ENCODE results near the gene VARS1. TPM values are rescaled to one million over a fixed set of nuclear protein-coding genes. Genes with fewer than 3 reads are reported as not detected.

The VARS1 gene
- total and polyA plus RNA-seq, 2 experiments from 2014 or later: 71.2 to 137 TPM

DNA sequence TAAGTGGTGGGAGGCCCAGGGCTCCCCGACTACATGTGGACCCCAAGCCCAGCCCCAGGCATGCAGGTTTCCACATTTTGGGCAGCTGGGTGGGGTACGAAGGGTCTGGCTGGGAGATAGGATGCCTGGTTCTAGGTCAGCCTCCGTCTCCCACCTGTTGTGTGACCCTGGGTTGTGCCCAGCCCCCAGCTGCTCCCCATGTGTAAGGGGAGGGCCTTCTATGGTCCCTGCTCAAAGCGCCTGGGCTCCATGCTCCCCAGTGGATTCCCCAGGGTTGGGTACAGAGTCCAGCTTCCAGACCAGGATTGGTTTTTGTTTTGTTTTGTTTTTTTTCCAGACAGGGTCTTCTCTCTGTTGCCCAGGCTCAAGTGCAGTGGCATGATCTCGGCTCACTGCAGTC, 17.4 kb downstream of the VARS1 start (continued):
- TF ChIP-seq, protein P1, sequence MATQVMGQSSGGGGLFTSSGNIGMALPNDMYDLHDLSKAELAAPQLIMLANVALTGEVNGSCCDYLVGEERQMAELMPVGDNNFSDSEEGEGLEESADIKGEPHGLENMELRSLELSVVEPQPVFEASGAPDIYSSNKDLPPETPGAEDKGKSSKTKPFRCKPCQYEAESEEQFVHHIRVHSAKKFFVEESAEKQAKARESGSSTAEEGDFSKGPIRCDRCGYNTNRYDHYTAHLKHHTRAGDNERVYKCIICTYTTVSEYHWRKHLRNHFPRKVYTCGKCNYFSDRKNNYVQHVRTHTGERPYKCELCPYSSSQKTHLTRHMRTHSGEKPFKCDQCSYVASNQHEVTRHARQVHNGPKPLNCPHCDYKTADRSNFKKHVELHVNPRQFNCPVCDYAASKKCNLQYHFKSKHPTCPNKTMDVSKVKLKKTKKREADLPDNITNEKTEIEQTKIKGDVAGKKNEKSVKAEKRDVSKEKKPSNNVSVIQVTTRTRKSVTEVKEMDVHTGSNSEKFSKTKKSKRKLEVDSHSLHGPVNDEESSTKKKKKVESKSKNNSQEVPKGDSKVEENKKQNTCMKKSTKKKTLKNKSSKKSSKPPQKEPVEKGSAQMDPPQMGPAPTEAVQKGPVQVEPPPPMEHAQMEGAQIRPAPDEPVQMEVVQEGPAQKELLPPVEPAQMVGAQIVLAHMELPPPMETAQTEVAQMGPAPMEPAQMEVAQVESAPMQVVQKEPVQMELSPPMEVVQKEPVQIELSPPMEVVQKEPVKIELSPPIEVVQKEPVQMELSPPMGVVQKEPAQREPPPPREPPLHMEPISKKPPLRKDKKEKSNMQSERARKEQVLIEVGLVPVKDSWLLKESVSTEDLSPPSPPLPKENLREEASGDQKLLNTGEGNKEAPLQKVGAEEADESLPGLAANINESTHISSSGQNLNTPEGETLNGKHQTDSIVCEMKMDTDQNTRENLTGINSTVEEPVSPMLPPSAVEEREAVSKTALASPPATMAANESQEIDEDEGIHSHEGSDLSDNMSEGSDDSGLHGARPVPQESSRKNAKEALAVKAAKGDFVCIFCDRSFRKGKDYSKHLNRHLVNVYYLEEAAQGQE (IDR thresholded peaks at IDR 0.05; ENCODE audit: unreplicated experiment): no peak
- no peak for TF ChIP-seq STAT1 (IDR thresholded peaks at IDR 0.05; ENCODE audit: unreplicated experiment)
- TF ChIP-seq ZNF331 (CRISPR knock-in tag; IDR thresholded peaks at IDR 0.05; ENCODE audit: low read depth): no peak
- TF ChIP-seq EZH2phosphoT487 (IDR thresholded peaks at IDR 0.05; ENCODE audit: unreplicated experiment): no peak
- no peak for TF ChIP-seq NANOG (IDR thresholded peaks at IDR 0.05; ENCODE audit: borderline replicate concordance)
- no peak for TF ChIP-seq JUNB (IDR thresholded peaks at IDR 0.05; ENCODE audit: unreplicated experiment)
- TF ChIP-seq ZNF114 (CRISPR knock-in tag; IDR thresholded peaks at IDR 0.05): no peak
- no peak for TF ChIP-seq ETS1 (IDR thresholded peaks at IDR 0.05)
- TF ChIP-seq EZH2 (IDR thresholded peaks at IDR 0.05; ENCODE audit: low read depth, unreplicated experiment): no peak
- no peak for TF ChIP-seq CREB1 (CRISPR knock-in tag; IDR thresholded peaks at IDR 0.05; ENCODE audit: low read depth)
- TF ChIP-seq CTCF (conservative IDR thresholded peaks at IDR 0.05; ENCODE audit: low read depth in 2 of 2): no peak

DNA sequence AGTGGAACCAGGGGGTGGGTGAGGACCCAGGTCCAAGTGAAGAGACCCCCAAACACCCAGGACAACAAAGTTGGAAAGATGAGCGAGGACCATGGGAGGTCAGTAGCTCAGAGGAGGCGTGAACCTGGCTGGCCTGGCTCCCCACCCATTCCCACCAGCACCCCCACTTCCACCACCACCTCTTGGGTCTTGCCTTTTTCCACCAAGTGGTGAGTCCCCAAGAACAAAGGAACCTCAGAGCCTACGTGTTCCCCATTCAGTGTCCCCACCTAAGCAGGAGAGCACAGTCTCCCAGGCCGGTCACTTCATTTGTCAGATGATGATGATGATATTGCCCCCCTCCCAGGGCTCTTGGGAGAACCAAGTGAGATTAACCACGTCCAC, 17.9 kb downstream of the VARS1 start:
- H4K20me1 ChIP-seq (replicated peaks; ENCODE audit: insufficient read depth): no peaks in the 10 kb centered on the region; the same call in 1 of the 2 replicates
- no peak overlapping the region; the same call in 1 of the 2 replicates for H3K27ac ChIP-seq (ENCODE audit: low read depth)
- H3K4me2 ChIP-seq: no peak overlapping the region
- Mint-ChIP-seq H3K27ac (no peak overlapping the region; the same call in 1 of the 2 replicates), H3K36me3 (ENCODE audit: low read depth) (peaks cover 27% of the 10 kb centered on the region), H3K4me1 (no peaks in the 10 kb centered on the region), H3K4me3 (no peak overlapping the region), H3K27me3 (ENCODE audit: insufficient read depth, low read depth, poor library complexity) (peaks cover 23% of the 10 kb centered on the region), H3K9me3 (no peaks in the 10 kb centered on the region)
- H3K79me2 ChIP-seq (replicated peaks; ENCODE audit: insufficient read depth): no peaks in the 10 kb centered on the region
- H3K9me2 ChIP-seq (ENCODE audit: insufficient read depth): no peaks in the 10 kb centered on the region
- no peaks in the 10 kb centered on the region for H3K27me3 ChIP-seq (ENCODE audit: insufficient read depth)
- ATAC-seq: no peak
- no peak for DNase-seq (ENCODE audit: low spot score)
- no peak overlapping the region for H3K4me3 ChIP-seq
- no peak overlapping the region for H2AFZ ChIP-seq
- H3K4me1 ChIP-seq (ENCODE audit: insufficient read depth): no peaks in the 10 kb centered on the region
- no peaks in the 10 kb centered on the region for H3K36me3 ChIP-seq (ENCODE audit: insufficient read depth)
- H3F3A ChIP-seq (replicated peaks; ENCODE audit: low read depth): peaks cover 4% of the 10 kb centered on the region; the same call in 1 of the 2 replicates
- TF ChIP-seq EZH2 (IDR thresholded peaks at IDR 0.05; ENCODE audit: low read depth, unreplicated experiment): no peak
- no peak for TF ChIP-seq POLR2AphosphoS5 (IDR thresholded peaks at IDR 0.05; ENCODE audit: low read depth)
- TF ChIP-seq EZH2phosphoT487 (IDR thresholded peaks at IDR 0.05; ENCODE audit: unreplicated experiment): no peak
- no peak for TF ChIP-seq NANOG (IDR thresholded peaks at IDR 0.05; ENCODE audit: borderline replicate concordance)
- no peak for TF ChIP-seq ZNF331 (CRISPR knock-in tag; IDR thresholded peaks at IDR 0.05; ENCODE audit: low read depth)
- no peak for TF ChIP-seq ETS1 (IDR thresholded peaks at IDR 0.05)

Measured in GM23338 (cell line).